ES-I3 (cell line): ENCODE data around the gene FYB1.

Source experiments
- H3K36me3 ChIP-seq: 2 replicates; pipeline ENCODE4 v1.6.1; 2013; ENCODE audit warnings: mild to moderate bottlenecking, low read length, control low read depth, moderate library complexity; ENCODE audit not compliant: insufficient read depth
- H3K4me1 ChIP-seq: 2 replicates; pipeline ENCODE4 v1.6.1; 2013; ENCODE audit warnings: mild to moderate bottlenecking, control low read depth, low read length; ENCODE audit not compliant: insufficient read depth
- H3K9ac ChIP-seq: 2 replicates; pipeline ENCODE4 v1.6.1; 2013; ENCODE audit warnings: low read depth, mild to moderate bottlenecking, low read length, moderate library complexity
- H3K9me3 ChIP-seq: 2 replicates; pipeline ENCODE4 v1.6.1; 2013; ENCODE audit warnings: mild to moderate bottlenecking, low read length, moderate library complexity; ENCODE audit not compliant: control insufficient read depth, insufficient read depth

Gene FYB1

GRCh38 chr5:39219437-39219836 is at the start of gene FYB1:
Gene FYB1 (minus strand): TSS chr5:39219563. CDS start chr5:39202960, 16,603 bp downstream.
- Histone ChIP-seq H3K36me3 (no peaks in the 10 kb centered on the region), H3K9ac (no peak within 1 kb of the TSS), H3K4me1 (0 out of 2 replicates have a peak, but pooled peaks cover 2% of the 10 kb centered on the region), H3K9me3 (no peaks in the 10 kb centered on the region)

DNA sequence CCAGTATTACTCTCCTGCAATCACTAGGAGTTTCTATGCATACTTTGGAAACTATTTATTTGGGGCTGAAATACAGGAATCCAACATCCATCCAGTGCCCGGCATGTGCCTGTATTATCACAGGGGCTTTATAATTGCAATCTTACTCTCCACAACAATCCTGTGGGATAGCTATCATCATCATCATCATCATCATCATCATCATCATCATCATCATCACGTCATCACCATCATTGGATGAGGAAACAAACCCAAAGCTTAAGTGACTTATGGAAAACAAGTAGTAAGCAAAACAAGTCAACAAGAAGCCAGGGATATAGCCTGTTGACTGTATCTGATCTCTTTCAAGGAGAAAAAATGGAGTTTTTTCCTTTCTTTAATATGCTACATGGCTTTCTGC is 47.8 kb upstream of the FYB1 start:
- no peaks in the 10 kb centered on the region for H3K9me3 ChIP-seq
- H3K36me3 ChIP-seq, result no peaks in the 10 kb centered on the region
- no peaks in the 10 kb centered on the region for H3K4me1 ChIP-seq
- H3K9ac ChIP-seq, result no peak overlapping the region

DNA sequence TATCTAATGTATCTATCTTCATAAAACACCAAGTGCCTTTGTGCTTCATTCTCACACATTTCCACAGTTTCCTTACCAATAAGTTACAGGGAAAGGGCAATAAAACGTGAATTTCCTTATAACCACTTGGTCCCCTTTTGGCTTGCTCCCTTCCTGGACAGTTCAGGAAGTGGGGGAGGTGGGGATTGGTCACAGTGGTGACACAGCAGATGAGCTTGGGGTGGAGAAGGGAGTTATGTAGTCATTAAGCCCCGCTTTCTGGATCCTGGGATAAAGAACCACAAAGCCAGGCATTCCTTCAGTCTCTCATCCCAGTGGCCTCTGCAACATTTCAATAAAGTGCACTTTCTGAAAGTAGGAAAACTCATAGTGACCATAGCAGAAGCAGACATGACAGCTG is 47.1 kb upstream of the FYB1 start:
- no peaks in the 10 kb centered on the region for H3K4me1 ChIP-seq
- no peak overlapping the region for H3K9ac ChIP-seq
- H3K36me3 ChIP-seq, result no peaks in the 10 kb centered on the region
- no peaks in the 10 kb centered on the region for H3K9me3 ChIP-seq

DNA sequence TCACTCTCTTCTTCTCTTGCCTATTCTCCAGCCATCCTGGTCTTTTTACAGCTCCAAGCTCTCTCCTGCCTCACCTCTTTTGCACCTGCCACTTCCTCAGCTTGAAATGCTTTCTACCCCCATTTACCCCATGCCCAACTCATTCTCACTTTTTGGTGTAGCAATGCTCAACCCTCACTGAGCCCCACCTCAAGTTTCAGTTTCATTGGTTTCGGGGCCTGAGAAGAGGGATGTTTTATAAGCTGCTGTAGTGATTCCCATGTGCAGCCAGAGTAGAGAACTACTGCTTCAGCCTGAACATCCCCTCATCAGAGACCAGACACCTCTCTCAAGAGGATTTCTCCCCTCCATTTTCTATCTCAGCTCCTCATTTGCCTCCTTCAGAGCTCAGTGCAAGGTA is 45.2 kb upstream of the FYB1 start:
- H3K4me1 ChIP-seq, result no peaks in the 10 kb centered on the region
- H3K36me3 ChIP-seq, result no peaks in the 10 kb centered on the region
- H3K9me3 ChIP-seq, result no peaks in the 10 kb centered on the region
- H3K9ac ChIP-seq, result no peak overlapping the region

- no peaks in the 10 kb centered on the region for H3K36me3 ChIP-seq
- H3K9ac ChIP-seq, result no peak overlapping the region
- no peaks in the 10 kb centered on the region for H3K4me1 ChIP-seq
- H3K9me3 ChIP-seq, result no peaks in the 10 kb centered on the region
Measured at GRCh38 chr5:39262981-39263380, 43.6 kb upstream of the FYB1 start.

- Histone ChIP-seq H3K4me1 (no peaks in the 10 kb centered on the region), H3K9me3 (no peaks in the 10 kb centered on the region)
Measured at GRCh38 chr5:39260095-39260494, 40.7 kb upstream of the FYB1 start.

GRCh38 chr5:39257554-39257953 is 38.2 kb upstream of the FYB1 start:
- Histone ChIP-seq H3K36me3 (no peaks in the 10 kb centered on the region), H3K9ac (no peak overlapping the region), H3K9me3 (no peaks in the 10 kb centered on the region), H3K4me1 (no peaks in the 10 kb centered on the region)

More at GRCh38 chr5:39260095-39260494, 40.7 kb upstream of the FYB1 start:
- Histone ChIP-seq H3K36me3 (no peaks in the 10 kb centered on the region), H3K9ac (no peak overlapping the region)

DNA sequence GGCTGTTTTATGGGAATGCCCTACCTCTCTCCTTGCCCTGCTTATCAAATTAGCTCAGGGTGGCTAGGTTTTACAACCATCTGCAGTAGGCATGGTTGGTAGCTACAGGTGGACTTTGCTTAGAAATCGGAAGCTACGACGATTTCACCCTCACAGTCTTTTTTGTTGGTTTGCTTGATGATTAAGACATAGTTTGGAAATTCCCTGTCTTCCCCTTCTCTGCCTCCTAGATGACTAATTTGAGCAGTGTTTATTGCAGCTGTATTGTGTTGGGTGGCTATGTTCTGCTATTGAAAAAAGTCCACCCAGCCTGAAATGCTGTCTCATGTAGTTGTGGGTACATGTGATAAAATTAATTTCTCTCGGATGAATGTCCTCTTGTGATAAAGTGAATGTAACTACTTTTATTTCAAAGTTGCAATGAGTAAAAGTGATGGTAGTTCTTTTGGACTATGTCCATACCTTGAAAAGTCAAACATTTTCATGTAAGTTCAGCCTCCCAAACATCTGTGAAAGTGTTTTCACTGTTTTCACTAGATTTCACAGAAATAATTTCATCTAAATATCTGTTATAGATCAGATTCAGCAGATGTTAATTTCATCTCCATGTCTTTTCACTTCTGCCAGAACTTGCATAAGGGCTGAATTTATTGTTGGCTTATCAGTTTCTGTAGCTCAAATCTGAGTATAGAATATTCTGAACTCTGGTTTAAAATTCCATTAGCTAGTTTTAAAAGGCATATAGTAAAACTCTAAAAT is 37.3 kb upstream of the FYB1 start:
- Histone ChIP-seq H3K9ac (no peak overlapping the region), H3K4me1 (no peaks in the 10 kb centered on the region), H3K9me3 (no peaks in the 10 kb centered on the region), H3K36me3 (no peaks in the 10 kb centered on the region)

DNA sequence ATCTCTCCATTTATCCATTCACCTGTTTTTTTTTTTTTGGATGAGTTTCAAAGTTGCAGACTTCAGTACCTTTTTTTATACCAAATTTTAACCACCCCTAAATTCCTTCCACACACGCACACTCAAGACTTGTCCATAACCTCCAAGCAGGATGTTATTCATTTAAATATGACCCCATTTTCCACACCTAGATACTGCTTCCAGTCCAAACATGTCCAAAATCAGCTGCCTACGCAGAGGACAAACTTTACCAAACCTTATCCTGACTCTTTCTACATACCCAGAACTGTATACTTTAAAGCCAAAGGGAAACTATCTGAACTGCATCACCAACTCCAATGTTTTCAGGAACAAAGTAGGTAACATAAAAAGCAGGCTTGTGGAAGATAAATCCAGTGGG is 36.0 kb upstream of the FYB1 start:
- Histone ChIP-seq H3K9ac (no peak overlapping the region), H3K36me3 (no peaks in the 10 kb centered on the region), H3K4me1 (no peaks in the 10 kb centered on the region), H3K9me3 (no peaks in the 10 kb centered on the region)

- Histone ChIP-seq H3K36me3 (no peaks in the 10 kb centered on the region), H3K9ac (no peak overlapping the region), H3K4me1 (no peaks in the 10 kb centered on the region), H3K9me3 (no peaks in the 10 kb centered on the region)
Measured at GRCh38 chr5:39254671-39255070, 35.3 kb upstream of the FYB1 start.

- H3K4me1 ChIP-seq, result no peaks in the 10 kb centered on the region
- H3K36me3 ChIP-seq, result no peaks in the 10 kb centered on the region
- H3K9ac ChIP-seq, result no peak overlapping the region
- H3K9me3 ChIP-seq, result no peaks in the 10 kb centered on the region
Measured at GRCh38 chr5:39253196-39253595, 33.8 kb upstream of the FYB1 start.

DNA sequence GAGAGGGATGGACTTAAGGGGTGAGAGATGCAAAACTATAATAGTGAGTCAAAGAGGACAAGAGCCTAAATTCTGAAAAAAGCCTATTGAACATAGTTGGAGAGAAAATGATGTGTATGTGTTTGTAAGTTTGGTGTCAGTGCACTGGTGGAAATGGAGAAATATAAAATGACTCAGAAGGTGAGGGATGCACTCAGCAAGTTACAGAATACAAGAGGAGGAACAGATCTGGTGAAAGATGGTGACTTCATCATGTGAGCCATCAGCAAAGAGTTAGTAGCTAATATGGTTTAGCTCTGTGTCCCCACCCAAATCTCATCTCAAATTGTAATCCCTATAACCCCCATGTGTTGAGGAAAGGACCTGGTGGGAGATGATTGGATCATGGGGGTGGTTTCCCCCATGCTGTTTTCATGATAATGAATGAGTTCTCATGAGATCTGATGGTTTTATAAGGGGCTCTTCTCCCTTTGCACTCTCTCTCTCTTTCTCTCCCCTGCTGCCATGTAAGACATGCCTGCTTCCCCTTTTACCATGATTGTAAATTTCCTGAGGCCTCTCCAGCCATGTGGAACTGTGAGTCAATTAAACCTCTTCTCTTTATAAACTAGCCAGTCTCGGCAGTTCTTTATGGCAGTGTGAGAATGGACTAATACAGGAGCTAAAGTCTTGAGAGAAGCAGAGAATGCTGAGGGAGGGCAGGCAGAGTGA is 30.4 kb upstream of the FYB1 start:
- H3K9me3 ChIP-seq, result no peaks in the 10 kb centered on the region
- H3K4me1 ChIP-seq, result no peaks in the 10 kb centered on the region
- no peaks in the 10 kb centered on the region for H3K36me3 ChIP-seq
- no peak overlapping the region for H3K9ac ChIP-seq

- Histone ChIP-seq H3K36me3 (no peaks in the 10 kb centered on the region), H3K9me3 (no peaks in the 10 kb centered on the region), H3K4me1 (no peaks in the 10 kb centered on the region), H3K9ac (no peak overlapping the region)
Measured at GRCh38 chr5:39249069-39249468, 29.7 kb upstream of the FYB1 start.

DNA sequence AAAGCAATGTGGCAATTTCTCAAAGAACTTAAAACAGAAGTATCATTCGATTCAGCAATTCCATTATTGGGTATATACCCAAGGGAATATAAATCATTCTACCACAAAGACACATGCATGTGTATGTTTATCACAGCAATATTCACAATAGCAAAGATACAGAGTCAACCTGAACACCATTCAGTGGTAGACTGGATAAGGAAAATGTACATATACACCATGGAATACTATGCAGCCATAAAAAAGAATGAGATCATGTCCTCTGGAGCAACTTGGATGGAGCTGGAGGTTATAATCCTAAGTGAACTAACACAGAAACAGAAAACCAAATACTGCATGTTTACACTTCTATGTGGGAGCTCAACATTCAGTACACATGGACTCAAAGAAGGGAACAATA is 21.4 kb upstream of the FYB1 start:
- H3K9me3 ChIP-seq, result no peaks in the 10 kb centered on the region
- H3K4me1 ChIP-seq, result no peaks in the 10 kb centered on the region
- no peak overlapping the region for H3K9ac ChIP-seq
- H3K36me3 ChIP-seq, result no peaks in the 10 kb centered on the region
